HG03558 (cell line): ENCODE measurements around the gene MUC6.

Experiments used
- ATAC-seq: cut with Tn5 transposase; IDR thresholded peaks from one replicate; pipeline ENCODE4 v1.9.1; 2021; ENCODE audit warnings: moderate number of reproducible peaks; ENCODE audit not compliant: unreplicated experiment; ENCODE audit errors: extremely low read depth

Gene MUC6, protein sequence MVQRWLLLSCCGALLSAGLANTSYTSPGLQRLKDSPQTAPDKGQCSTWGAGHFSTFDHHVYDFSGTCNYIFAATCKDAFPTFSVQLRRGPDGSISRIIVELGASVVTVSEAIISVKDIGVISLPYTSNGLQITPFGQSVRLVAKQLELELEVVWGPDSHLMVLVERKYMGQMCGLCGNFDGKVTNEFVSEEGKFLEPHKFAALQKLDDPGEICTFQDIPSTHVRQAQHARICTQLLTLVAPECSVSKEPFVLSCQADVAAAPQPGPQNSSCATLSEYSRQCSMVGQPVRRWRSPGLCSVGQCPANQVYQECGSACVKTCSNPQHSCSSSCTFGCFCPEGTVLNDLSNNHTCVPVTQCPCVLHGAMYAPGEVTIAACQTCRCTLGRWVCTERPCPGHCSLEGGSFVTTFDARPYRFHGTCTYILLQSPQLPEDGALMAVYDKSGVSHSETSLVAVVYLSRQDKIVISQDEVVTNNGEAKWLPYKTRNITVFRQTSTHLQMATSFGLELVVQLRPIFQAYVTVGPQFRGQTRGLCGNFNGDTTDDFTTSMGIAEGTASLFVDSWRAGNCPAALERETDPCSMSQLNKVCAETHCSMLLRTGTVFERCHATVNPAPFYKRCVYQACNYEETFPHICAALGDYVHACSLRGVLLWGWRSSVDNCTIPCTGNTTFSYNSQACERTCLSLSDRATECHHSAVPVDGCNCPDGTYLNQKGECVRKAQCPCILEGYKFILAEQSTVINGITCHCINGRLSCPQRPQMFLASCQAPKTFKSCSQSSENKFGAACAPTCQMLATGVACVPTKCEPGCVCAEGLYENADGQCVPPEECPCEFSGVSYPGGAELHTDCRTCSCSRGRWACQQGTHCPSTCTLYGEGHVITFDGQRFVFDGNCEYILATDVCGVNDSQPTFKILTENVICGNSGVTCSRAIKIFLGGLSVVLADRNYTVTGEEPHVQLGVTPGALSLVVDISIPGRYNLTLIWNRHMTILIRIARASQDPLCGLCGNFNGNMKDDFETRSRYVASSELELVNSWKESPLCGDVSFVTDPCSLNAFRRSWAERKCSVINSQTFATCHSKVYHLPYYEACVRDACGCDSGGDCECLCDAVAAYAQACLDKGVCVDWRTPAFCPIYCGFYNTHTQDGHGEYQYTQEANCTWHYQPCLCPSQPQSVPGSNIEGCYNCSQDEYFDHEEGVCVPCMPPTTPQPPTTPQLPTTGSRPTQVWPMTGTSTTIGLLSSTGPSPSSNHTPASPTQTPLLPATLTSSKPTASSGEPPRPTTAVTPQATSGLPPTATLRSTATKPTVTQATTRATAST (N-terminal part only)

DNA sequence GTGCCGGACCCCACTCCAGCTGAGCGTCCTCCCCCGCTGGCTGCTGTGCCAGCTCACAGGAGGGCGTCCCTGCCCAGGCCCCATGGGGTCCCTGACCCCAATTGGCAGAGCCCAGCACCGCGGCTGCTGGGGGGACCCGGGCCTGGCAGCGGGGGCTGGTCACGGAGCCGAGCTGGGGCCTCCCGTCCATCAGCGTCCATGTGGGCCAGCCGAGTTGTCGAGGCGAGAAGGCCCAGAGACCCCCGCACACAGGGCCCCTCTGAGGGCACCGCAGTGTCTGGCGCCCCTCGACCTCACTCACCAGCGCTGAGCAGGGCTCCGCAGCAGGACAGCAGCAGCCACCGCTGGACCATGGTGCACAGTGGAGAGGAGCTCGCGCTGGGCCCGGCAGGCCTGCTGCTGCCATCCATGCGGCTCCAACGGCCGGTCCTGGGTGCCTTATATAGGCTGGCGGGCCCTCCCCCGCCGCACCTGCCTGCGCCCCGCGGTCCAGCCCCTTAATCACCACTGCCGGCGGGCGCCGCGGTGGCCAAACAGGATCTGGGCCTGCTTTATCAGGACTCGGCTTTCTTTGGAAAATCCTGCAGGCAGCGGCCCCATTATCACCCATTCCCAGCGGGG lies at the start of gene MUC6:
Gene MUC6, minus strand, starts transcription at position 416 of the 621 bp plus-strand sequence. Its CDS starts 63 bp downstream, at position 353.
- ATAC-seq = no peak

- no peak for ATAC-seq
These were observed 49.1 kb upstream of the MUC6 start for GRCh38 chr11:1085440-1086170.

- ATAC-seq = no peak
These were observed 48.3 kb upstream of the MUC6 start for GRCh38 chr11:1084561-1085439.

DNA sequence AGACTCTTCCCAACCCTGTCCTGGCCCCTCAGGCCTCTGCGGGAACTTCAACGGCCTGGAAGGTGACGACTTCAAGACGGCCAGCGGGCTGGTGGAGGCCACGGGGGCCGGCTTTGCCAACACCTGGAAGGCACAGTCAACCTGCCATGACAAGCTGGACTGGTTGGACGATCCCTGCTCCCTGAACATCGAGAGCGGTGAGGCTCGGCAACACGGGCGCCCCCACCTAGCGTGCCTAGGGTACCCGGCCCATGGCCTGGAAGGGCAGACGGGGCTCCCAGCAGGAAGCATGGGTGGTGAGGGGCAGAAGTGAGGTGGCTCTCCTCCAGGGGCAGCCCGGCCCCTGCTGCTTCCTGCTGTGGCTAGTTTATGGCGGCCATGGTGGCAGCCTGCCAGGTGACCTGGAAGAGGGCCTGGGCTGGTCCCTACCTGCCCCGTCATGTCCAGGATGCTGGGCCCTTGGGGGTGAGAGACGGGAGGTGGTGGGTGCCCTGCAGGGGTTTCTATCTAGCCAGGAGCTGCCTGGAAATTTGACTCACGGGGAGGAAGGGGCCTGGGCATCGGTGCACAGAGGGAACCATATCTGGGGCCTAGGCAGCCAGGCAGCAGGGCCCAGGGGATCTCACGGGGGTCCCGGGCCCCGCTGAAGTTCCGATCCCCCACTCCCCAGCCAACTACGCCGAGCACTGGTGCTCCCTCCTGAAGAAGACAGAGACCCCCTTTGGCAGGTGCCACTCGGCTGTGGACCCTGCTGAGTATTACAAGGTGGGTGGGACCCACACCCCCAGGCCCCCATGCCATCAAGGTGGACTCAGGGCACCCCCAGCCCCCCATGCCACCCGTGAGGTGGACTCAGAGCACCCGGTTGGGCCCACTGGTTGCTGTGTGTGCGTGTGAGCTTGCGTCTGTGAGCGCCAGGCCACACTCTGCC lies 47.4 kb upstream of the MUC6 start:
- no peak for ATAC-seq

DNA sequence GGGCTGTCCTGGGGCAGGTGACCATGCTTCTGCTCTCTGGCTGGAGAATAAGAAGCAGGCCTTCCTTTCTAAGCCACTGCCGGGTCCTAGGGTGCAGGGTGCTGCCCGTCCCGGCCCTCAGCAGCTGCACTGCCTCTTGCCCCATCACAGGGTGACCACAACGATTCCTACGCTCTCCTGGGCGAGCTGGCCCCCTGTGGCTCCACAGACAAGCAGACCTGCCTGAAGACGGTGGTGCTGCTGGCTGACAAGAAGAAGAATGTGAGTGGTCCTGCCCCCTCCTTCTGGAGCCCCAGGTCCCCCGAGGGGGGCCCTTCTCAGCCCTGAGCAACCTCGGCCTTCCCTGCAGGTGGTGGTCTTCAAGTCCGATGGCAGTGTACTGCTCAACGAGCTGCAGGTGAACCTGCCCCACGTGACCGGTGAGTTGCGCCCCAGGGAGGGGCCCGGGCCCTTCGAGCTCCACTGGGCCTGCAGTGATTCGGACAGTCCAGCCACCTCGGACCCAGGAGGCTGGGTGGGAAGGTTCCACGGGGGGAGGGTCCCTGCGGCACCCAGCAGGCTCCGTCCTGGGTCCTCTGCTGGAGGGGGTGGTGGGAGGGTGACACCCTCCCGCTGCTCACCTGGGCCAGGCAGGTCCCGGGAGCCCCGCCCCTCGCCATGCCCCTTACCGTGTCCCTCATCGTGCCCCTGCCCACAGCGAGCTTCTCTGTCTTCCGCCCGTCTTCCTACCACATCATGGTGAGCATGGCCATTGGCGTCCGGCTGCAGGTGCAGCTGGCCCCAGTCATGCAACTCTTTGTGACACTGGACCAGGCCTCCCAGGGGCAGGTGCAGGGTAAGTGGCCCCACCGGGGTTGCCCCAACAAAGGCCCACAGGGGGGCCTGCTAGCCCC lies 46.5 kb upstream of the MUC6 start:
- no peak for ATAC-seq

DNA sequence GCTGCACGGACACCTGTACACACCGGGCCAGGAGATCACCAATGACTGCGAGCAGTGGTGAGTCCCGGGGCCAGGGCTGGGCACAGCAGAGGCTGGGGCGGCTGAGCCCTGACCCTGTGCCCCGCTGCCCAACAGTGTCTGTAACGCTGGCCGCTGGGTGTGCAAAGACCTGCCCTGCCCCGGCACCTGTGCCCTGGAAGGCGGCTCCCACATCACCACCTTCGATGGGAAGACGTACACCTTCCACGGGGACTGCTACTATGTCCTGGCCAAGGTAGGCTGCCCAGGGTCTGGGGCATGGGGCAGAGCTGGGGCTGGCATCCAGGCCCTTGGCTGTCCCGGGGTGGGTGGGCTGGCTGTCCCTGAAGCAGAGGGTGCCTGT lies 45.8 kb upstream of the MUC6 start:
- ATAC-seq = no peak

DNA sequence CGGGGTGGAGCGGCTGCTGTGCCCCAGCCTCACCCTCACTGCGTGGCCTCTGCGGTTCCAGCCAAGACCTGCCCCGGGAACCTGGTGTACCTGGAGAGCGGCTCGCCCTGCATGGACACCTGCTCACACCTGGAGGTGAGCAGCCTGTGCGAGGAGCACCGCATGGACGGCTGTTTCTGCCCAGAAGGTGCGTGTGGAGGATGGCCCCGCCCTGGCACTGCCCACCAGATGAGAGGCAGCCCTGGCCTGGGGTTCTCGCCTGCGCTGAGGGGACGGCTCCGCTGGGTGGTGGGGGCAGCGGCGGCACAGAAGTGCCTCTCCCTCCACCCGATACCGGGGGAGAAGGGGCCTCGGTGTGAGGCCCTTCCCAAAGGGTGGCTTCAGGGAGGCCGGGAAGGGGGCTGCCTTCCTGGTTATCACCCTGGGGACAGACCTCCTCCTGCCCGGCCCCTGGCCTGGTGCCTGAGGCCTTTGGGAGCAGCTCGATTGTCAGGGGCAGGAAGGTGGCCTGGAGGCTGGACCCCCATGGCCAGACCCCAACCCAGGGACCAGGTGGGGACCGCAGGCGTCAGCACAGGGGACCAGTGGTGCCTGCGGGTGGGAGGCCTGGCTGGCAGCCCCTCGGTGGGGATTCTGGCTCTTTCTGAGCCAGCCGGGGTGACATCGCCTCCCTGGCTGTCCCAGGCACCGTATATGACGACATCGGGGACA lies 45.2 kb upstream of the MUC6 start:
- ATAC-seq = no peak

GRCh38 chr11:1078191-1078601 lies 41.7 kb upstream of the MUC6 start:
- no peak for ATAC-seq

GRCh38 chr11:1077417-1078119 lies 41.0 kb upstream of the MUC6 start:
- no peak for ATAC-seq

DNA sequence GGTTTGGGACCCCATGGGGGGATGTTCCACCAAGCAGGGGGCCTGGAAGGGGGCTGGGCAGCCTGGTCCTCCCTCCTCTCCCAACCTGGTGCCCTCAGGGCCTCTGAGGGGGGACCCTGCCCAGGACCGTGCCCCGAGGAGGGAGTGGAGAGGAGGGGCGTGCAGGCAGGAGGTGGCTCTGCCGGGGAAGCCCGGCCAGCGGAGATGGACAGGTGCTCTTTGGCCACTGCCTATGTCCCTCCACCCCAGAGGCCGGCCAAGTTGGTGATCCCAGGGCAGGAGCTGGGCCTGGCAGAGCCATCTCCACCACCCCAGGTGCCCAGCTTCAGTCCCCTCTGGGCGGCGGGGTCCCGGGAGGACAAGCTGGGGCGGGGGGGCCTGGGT lies 40.5 kb upstream of the MUC6 start:
- no peak for ATAC-seq

- no peak for ATAC-seq
These were observed 39.6 kb upstream of the MUC6 start for GRCh38 chr11:1076061-1076665.

- no peak for ATAC-seq
These were observed 38.9 kb upstream of the MUC6 start for GRCh38 chr11:1075341-1075911.

DNA sequence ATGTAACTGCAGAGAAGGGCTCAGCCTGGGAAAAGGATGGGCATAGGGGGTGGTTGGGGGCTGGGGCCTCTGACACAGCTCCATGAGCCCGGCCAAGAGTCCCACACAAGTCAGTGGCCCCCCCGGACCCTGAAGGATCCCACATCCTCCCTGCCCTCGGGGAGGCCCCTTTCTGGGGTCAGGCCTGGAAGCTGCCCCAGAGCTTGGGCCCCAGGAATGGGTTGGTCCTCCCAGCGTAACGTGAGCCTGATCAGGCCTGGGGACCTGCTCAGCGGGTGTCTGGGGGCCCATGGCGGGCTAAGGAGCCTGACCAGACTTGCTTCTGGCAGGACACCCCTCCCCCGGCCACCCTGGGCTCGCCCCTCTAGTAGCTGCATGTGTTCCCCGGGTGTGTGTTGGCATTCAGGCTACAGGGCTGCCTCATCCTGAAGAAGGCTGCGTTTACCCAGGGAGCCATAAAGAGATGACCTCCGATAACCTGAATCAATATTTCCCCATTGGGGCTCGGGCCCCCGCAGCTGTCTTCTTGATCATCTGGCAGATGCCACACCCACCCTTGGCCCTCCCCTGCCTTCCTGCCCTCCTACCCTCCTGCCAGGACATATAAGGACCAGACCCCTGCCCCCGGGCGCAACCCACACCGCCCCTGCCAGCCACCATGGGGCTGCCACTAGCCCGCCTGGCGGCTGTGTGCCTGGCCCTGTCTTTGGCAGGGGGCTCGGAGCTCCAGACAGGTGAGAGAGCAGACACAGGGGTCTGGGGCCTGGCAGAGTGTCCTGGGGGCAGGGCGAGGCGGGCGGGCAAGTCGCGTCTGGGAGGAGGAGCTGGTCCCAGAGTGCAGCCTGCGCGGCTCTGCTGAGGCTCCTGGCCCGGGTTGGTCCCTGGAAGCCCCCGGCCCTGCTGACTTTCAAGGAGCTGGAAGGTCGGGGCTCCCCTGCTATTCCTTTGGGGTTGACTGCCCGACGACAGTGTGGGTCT lies 38.0 kb upstream of the MUC6 start, which contains the start of gene MUC2:
Gene MUC2, plus strand, starts transcription at position 631 of the 978 bp plus-strand sequence.
- no peak for ATAC-seq
